C4-2B (cell line): ENCODE data around the gene LDHA.

ENCODE experiments used
- H3K27ac ChIP-seq: fragments of 450-650 bp; 2 replicates; pipeline ENCODE4 v1.5.1; 2017
- CTCF ChIP-seq: fragments of 450-650 bp; conservative IDR thresholded peaks from 2 replicates; pipeline ENCODE4 v1.5.1; 2017; ENCODE audit warnings: mild to moderate bottlenecking
- ZFX ChIP-seq: fragments of 450-650 bp; IDR thresholded peaks from 2 replicates; pipeline ENCODE4 v1.6.1; 2017

The LDHA gene

GRCh38 chr11:18457450-18457849 lies 63.1 kb downstream of the LDHA start:
- no peak overlapping the region for H3K27ac ChIP-seq
- TF ChIP-seq ZFX (no peak), CTCF (no peak)
